Activated naive CD4-positive, alpha-beta T cell treated with anti-CD3 and anti-CD28 coated beads for 36 hours (primary cell): Measurements from ENCODE around the gene STK25. TPM values are rescaled to one million over a fixed set of nuclear protein-coding genes. Genes with fewer than 3 reads are reported as not detected.

Source experiments
- microRNA-seq: library from miRNA; unstranded; fragments of <30 nt; microRNA quantifications from one replicate; pipeline ENCODE4 v1.2.0, GENCODE V29; 2022; ENCODE audit warnings: borderline microRNAs expressed, borderline replicate concordance
- total RNA-seq, 2 experiments: library from RNA; stranded (reverse); gene quantifications; one replicate each; pipeline ENCODE4 v1.2.3, GENCODE V29; 2021

STK25 gene
- total RNA-seq, 2 experiments from 2014 or later: 81.2 to 88.4 TPM

Small RNA genes lying within 50 kb of the gene (microRNA-seq; reads per million reads assigned to microRNA genes)
- not detected for gene MIR3133

Other genes with a start within 250 kb of the STK25 start
- 100 to 1,000 TPM; 278 to 297 TPM for gene HDLBP, start 192.9 kb downstream of the STK25 start, total RNA-seq
- 100 to 1,000 TPM; 216 to 227 TPM for gene SEPTIN2, start 192.7 kb downstream of the STK25 start, total RNA-seq
- 10 to 100 TPM; 19.5 to 19.6 TPM for gene FARP2, start 152.3 kb downstream of the STK25 start, total RNA-seq
- not detected for gene BOK, start 50.2 kb upstream of the STK25 start, total RNA-seq
- gene THAP4, start 128.6 kb upstream of the STK25 start, total RNA-seq: 10 to 100 TPM; 36.4 to 38.8 TPM
- gene ATG4B, start 129.1 kb upstream of the STK25 start, total RNA-seq: 10 to 100 TPM; 71.5 to 82.5 TPM
- 10 to 100 TPM; 88.0 to 93.8 TPM for gene DTYMK, start 178.2 kb upstream of the STK25 start, total RNA-seq
- gene ING5, start 193.5 kb upstream of the STK25 start, total RNA-seq: 10 to 100 TPM; 41.0 to 43.8 TPM
- gene D2HGDH, start 226.0 kb upstream of the STK25 start, total RNA-seq: 10 to 100 TPM; 19.4 to 23.1 TPM